ENCODE measurements around the gene SMPD4. TPM values are rescaled to one million over a fixed set of nuclear protein-coding genes. Genes with fewer than 3 reads are reported as not detected.
"Not testable (repeated sequence)": the region's sequence is repeated elsewhere in the genome, so short reads cannot be mapped to it uniquely, and the experiment has no call there.

The SMPD4 gene
- total and polyA plus RNA-seq, 2 of the 8 experiments (the other 6 are each of a cell fraction or from before 2014, with no cell fraction given): 102 to 106 TPM

- H2BK12ac ChIP-seq (ENCODE audit: low read depth, low read length); H3K27ac ChIP-seq (ENCODE audit: low read depth, low read length); H3K23me2 ChIP-seq (ENCODE audit: low read depth, low read length); H3K4me2 ChIP-seq (ENCODE audit: insufficient read depth in 1 of 2, low read depth in 2 of 2, low read length in 2 of 2); H3K79me1 ChIP-seq (ENCODE audit: low read depth, low read length); H3K23ac ChIP-seq (ENCODE audit: insufficient read length); CTCF ChIA-PET (ENCODE audit: partially characterized antibody); H2AK5ac ChIP-seq (ENCODE audit: low read depth, low read length); H3K79me2 ChIP-seq (ENCODE audit: control insufficient read depth in 1 of 2, insufficient read depth in 2 of 2, low read length in 2 of 2); H2AFZ ChIP-seq (ENCODE audit: low read length); H3K4me3 ChIP-seq (ENCODE audit: extremely low read depth in 1 of 4, insufficient read depth in 2 of 4, low read depth in 3 of 4, low read length in 4 of 4); H3K14ac ChIP-seq (ENCODE audit: insufficient read length); H2BK15ac ChIP-seq (ENCODE audit: low read length); FAIRE-seq; H2BK20ac ChIP-seq (ENCODE audit: low read length); H2BK5ac ChIP-seq (ENCODE audit: low read depth, low read length); H3K4me1 ChIP-seq (replicated peaks in 1 of 4; ENCODE audit: control insufficient read depth in 3 of 4, insufficient read depth in 4 of 4, low read length in 3 of 4); H3K9ac ChIP-seq (replicated peaks in 1 of 4; ENCODE audit: extremely low read depth in 1 of 4, low read depth in 3 of 4, low read length in 3 of 4); H2BK120ac ChIP-seq (replicated peaks; ENCODE audit: low read depth, low read length); H3K56ac ChIP-seq (replicated peaks; ENCODE audit: insufficient read length, low read depth, low read length); H4K20me1 ChIP-seq (replicated peaks in 1 of 2; ENCODE audit: control insufficient read depth in 1 of 2, insufficient read depth in 2 of 2, low read length in 2 of 2); H4K8ac ChIP-seq (ENCODE audit: extremely low read depth, insufficient read depth, low read length); H3K18ac ChIP-seq (ENCODE audit: extremely low read depth, low read length); H3K9me3 ChIP-seq (ENCODE audit: insufficient read depth in 2 of 2, low read depth in 1 of 2, low read length in 1 of 2); POLR2A ChIA-PET (ENCODE audit: partially characterized antibody); H4K91ac ChIP-seq (replicated peaks; ENCODE audit: insufficient read length, low read length); H4K5ac ChIP-seq (ENCODE audit: insufficient read length, low read depth, low read length); DNase-seq (ENCODE audit: low read depth in 1 of 2, low spot score in 2 of 2); H3K4ac ChIP-seq (replicated peaks; ENCODE audit: insufficient read length, low read depth, low read length); H3K27me3 ChIP-seq (replicated peaks in 1 of 4; ENCODE audit: control insufficient read depth in 3 of 4, extremely low read depth in 1 of 4, insufficient read depth in 3 of 4, low read length in 3 of 4): not testable (repeated sequence)
- peaks cover 6 to 36% (median 22%) of the 10 kb centered on the region in 4 experiments for H3K36me3 ChIP-seq (ENCODE audit: control insufficient read depth in 2 of 4, insufficient read depth in 4 of 4, low read length in 3 of 4)
- 100% methylated on average over 6 of the region's 7 CpGs; no CpG with 5 or more reads in 1 of the 2 experiments for WGBS, 2 experiments (ENCODE audit: extremely low coverage in 1 of 2, insufficient coverage in 1 of 2, insufficient read length in 1 of 2, insufficient replicate concordance in 2 of 2, low coverage in 1 of 2, low lambda C conversion rate in 2 of 2, missing lambda C conversion rate in 1 of 2)
Observed at GRCh38 chr2:130162486-130162885, 18.9 kb downstream of the SMPD4 start.
